Measurements from ENCODE around the gene GLYATL3. TPM values are rescaled to one million over a fixed set of nuclear protein-coding genes. Genes with fewer than 3 reads are reported as not detected.

GLYATL3 gene
- polyA plus RNA-seq, 3 donors: not detected

- peaks cover 4% of the 10 kb centered on the region for H3K79me2 ChIP-seq (ENCODE audit: insufficient read depth, low read length)
- H3K27ac Mint-ChIP-seq: no peak overlapping the region
- no peaks in the 10 kb centered on the region for H3K27me3 ChIP-seq (ENCODE audit: control insufficient read depth in 2 of 2, insufficient read depth in 2 of 2, low read length in 2 of 2)
- no peak for TF ChIP-seq CTCF (IDR thresholded peaks at IDR 0.05)
- no peaks in the 10 kb centered on the region for H3K9me3 Mint-ChIP-seq
- H3K4me1 ChIP-seq (ENCODE audit: control insufficient read depth in 1 of 2, insufficient read depth in 2 of 2, low read length in 2 of 2): peaks cover 0 to 6% of the 10 kb centered on the region in 2 donors
- peaks cover 10% of the 10 kb centered on the region for H3K4me1 Mint-ChIP-seq
- no peaks in the 10 kb centered on the region for H3K27me3 Mint-ChIP-seq (ENCODE audit: low read depth in 3 of 3)
- no peak overlapping the region for H3K4me3 ChIP-seq (replicated peaks in 1 of 3; ENCODE audit: low read depth in 2 of 3, low read length in 3 of 3)
- no peak overlapping the region for H3K4me3 Mint-ChIP-seq
- no peak overlapping the region for H3K4me2 ChIP-seq (replicated peaks; ENCODE audit: extremely low read depth, low read length, poor library complexity, severe bottlenecking)
- H3K9me3 ChIP-seq (replicated peaks in 1 of 2; ENCODE audit: control insufficient read depth in 1 of 2, insufficient read depth in 1 of 2, low read length in 2 of 2): no peaks in the 10 kb centered on the region
- H3K9ac ChIP-seq (ENCODE audit: insufficient read depth, low read length, poor library complexity, severe bottlenecking): no peak overlapping the region
- WGBS (ENCODE audit: insufficient coverage): no CpG with 5 or more reads among the region's 3 CpGs
- H3K36me3 ChIP-seq (replicated peaks in 1 of 2; ENCODE audit: control insufficient read depth in 1 of 2, insufficient read depth in 2 of 2, low read length in 2 of 2): peaks cover 33 to 68% of the 10 kb centered on the region in 2 donors
- intact Hi-C loops (cut with micrococcal nuclease): no loop called here
- peaks cover 33 to 44% of the 10 kb centered on the region in 2 donors for H3K36me3 Mint-ChIP-seq
- no peak overlapping the region for H2AFZ ChIP-seq (ENCODE audit: insufficient read depth, low read depth, low read length, poor library complexity, severe bottlenecking)
- H3K27ac ChIP-seq (ENCODE audit: low read depth in 1 of 2, low read length in 2 of 2): no peak overlapping the region
- H4K20me1 ChIP-seq (ENCODE audit: insufficient read depth, low read length): no peaks in the 10 kb centered on the region
- DNase-seq: no peak
Measured at GRCh38 chr6:49454787-49455709, 44.7 kb upstream of the GLYATL3 start.

- Mint-ChIP-seq H3K9me3 (no peaks in the 10 kb centered on the region), H3K27ac (no peak overlapping the region), H3K36me3 (peaks cover 22 to 32% of the 10 kb centered on the region in 2 donors), H3K4me3 (no peak overlapping the region), H3K27me3 (ENCODE audit: low read depth in 3 of 3) (peaks cover 0 to 3% (median 0%) of the 10 kb centered on the region in 3 donors), H3K4me1 (peaks cover 22% of the 10 kb centered on the region)
- Histone ChIP-seq H3K36me3 (replicated peaks in 1 of 2; ENCODE audit: control insufficient read depth in 1 of 2, insufficient read depth in 2 of 2, low read length in 2 of 2) (peaks cover 24 to 51% of the 10 kb centered on the region in 2 donors), H3K27ac (ENCODE audit: low read depth in 1 of 2, low read length in 2 of 2) (no peak overlapping the region), H3K4me2 (replicated peaks; ENCODE audit: extremely low read depth, low read length, poor library complexity, severe bottlenecking) (no peak overlapping the region), H3K79me2 (ENCODE audit: insufficient read depth, low read length) (peaks cover 20% of the 10 kb centered on the region), H3K27me3 (ENCODE audit: control insufficient read depth in 2 of 2, insufficient read depth in 2 of 2, low read length in 2 of 2) (no peaks in the 10 kb centered on the region), H2AFZ (ENCODE audit: insufficient read depth, low read depth, low read length, poor library complexity, severe bottlenecking) (no peak overlapping the region), H3K9ac (ENCODE audit: insufficient read depth, low read length, poor library complexity, severe bottlenecking) (no peak overlapping the region), H3K4me3 (replicated peaks in 1 of 3; ENCODE audit: low read depth in 2 of 3, low read length in 3 of 3) (no peak overlapping the region), H4K20me1 (ENCODE audit: insufficient read depth, low read length) (no peaks in the 10 kb centered on the region), H3K4me1 (ENCODE audit: control insufficient read depth in 1 of 2, insufficient read depth in 2 of 2, low read length in 2 of 2) (peaks cover 15 to 21% of the 10 kb centered on the region in 2 donors), H3K9me3 (replicated peaks in 1 of 2; ENCODE audit: control insufficient read depth in 1 of 2, insufficient read depth in 1 of 2, low read length in 2 of 2) (no peaks in the 10 kb centered on the region)
- TF ChIP-seq CTCF (IDR thresholded peaks at IDR 0.05): no peak
- intact Hi-C loops (cut with micrococcal nuclease): no loop called here
- DNase-seq: no peak
- WGBS (ENCODE audit: insufficient coverage): no CpG with 5 or more reads among the region's 4 CpGs
Measured at GRCh38 chr6:49457771-49458170, 42.0 kb upstream of the GLYATL3 start.

Data from CD14-positive monocyte (primary cell).